Osteoblast (primary cell): ENCODE measurements around the gene SERTM2. TPM values are rescaled to one million over a fixed set of nuclear protein-coding genes. Genes with fewer than 3 reads are reported as not detected.

Experiments used
- DNase-seq: peaks from one replicate; pipeline ENCODE4 v3.0.0; 2011; ENCODE audit warnings: low spot score, mixed read lengths; ENCODE audit not compliant: insufficient read length; ENCODE audit errors: missing footprints
- H2AFZ ChIP-seq: 2 replicates; pipeline ENCODE4 v1.6.0; 2011; ENCODE audit warnings: mild to moderate bottlenecking, low read length
- H3K27ac ChIP-seq: 2 replicates; pipeline ENCODE4 v1.5.1; 2011; ENCODE audit warnings: mild to moderate bottlenecking, low read depth, low read length, moderate library complexity
- H3K27me3 ChIP-seq: 2 replicates; pipeline ENCODE4 v1.6.0; 2012; ENCODE audit warnings: mild to moderate bottlenecking, control low read depth, inconsistent platforms, low read length, moderate library complexity; ENCODE audit not compliant: insufficient read depth
- H3K36me3 ChIP-seq: 2 replicates; pipeline ENCODE4 v1.5.1; 2011; ENCODE audit warnings: mild to moderate bottlenecking, low read length, control low read depth, moderate library complexity; ENCODE audit not compliant: insufficient read depth
- H3K4me1 ChIP-seq: 2 replicates; pipeline ENCODE4 v1.5.1; 2011; ENCODE audit warnings: mild to moderate bottlenecking, low read length, control low read depth, moderate library complexity; ENCODE audit not compliant: insufficient read depth
- H3K4me2 ChIP-seq: 2 replicates; pipeline ENCODE4 v1.6.0; 2011; ENCODE audit warnings: mild to moderate bottlenecking, low read length; ENCODE audit not compliant: insufficient read depth
- H3K4me3 ChIP-seq: fragments of 200-600 bp; sonication (generic); 3 replicates; pipeline ENCODE4 v1.5.1; 2012; ENCODE audit warnings: mild to moderate bottlenecking, low read length, inconsistent platforms; ENCODE audit not compliant: insufficient read depth
- H3K79me2 ChIP-seq: 2 replicates; pipeline ENCODE4 v1.6.0; 2012; ENCODE audit warnings: mild to moderate bottlenecking, low read length, control low read depth, inconsistent platforms; ENCODE audit not compliant: insufficient read depth
- H3K9me3 ChIP-seq: 2 replicates; pipeline ENCODE4 v1.5.1; 2011; ENCODE audit warnings: low read depth, low read length, control low read depth
- H4K20me1 ChIP-seq: 2 replicates; pipeline ENCODE4 v1.6.0; 2012; ENCODE audit warnings: mild to moderate bottlenecking, low read length, control low read depth; ENCODE audit not compliant: insufficient read depth
- total RNA-seq: library from RNA; depleted of rRNA; stranded (reverse); fragments of >200 nt; gene quantifications from 2 replicates; pipeline ENCODE4 v1.2.3, GENCODE V29; 2012
- TF ChIP-seq, protein P1 (sequence below): IDR thresholded peaks from 2 replicates; pipeline ENCODE4 v1.5.1; 2011; ENCODE audit warnings: mild to moderate bottlenecking, low read depth, low read length, moderate library complexity; ENCODE audit errors: extremely low read depth

Gene SERTM2
- total RNA-seq, 1 donor: not detected

DNA sequence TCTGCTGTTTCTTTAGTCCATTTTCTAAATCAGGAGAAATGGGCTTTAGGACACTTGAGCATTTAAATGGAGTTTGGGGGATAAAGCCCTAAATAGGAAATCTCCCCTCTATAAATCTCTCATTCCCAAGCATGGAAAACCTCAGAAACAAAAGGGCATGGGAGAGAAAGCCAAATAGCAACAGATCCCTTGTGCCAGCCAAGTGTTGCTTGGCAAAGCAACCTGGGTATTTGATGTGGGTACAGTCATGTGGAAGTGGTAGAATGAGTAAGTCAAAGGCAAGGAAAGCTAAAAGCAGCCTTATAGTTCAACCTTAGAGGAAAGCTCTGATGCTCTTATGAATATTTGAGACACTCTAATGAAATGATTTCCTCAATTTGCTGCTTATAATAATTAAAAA is 29.5 kb upstream of the SERTM2 start:
- no peaks in the 10 kb centered on the region for H4K20me1 ChIP-seq
- H3K9me3 ChIP-seq: no peaks in the 10 kb centered on the region
- no peaks in the 10 kb centered on the region for H3K36me3 ChIP-seq
- peaks cover 4% of the 10 kb centered on the region for H3K27me3 ChIP-seq
- no peak overlapping the region for H3K27ac ChIP-seq
- H2AFZ ChIP-seq: no peak overlapping the region
- no peaks in the 10 kb centered on the region for H3K4me1 ChIP-seq
- TF ChIP-seq, protein P1, sequence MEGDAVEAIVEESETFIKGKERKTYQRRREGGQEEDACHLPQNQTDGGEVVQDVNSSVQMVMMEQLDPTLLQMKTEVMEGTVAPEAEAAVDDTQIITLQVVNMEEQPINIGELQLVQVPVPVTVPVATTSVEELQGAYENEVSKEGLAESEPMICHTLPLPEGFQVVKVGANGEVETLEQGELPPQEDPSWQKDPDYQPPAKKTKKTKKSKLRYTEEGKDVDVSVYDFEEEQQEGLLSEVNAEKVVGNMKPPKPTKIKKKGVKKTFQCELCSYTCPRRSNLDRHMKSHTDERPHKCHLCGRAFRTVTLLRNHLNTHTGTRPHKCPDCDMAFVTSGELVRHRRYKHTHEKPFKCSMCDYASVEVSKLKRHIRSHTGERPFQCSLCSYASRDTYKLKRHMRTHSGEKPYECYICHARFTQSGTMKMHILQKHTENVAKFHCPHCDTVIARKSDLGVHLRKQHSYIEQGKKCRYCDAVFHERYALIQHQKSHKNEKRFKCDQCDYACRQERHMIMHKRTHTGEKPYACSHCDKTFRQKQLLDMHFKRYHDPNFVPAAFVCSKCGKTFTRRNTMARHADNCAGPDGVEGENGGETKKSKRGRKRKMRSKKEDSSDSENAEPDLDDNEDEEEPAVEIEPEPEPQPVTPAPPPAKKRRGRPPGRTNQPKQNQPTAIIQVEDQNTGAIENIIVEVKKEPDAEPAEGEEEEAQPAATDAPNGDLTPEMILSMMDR: no peak
- H3K4me3 ChIP-seq: no peak overlapping the region
- H3K79me2 ChIP-seq: no peaks in the 10 kb centered on the region
- DNase-seq: no peak
- H3K4me2 ChIP-seq: no peak overlapping the region

DNA sequence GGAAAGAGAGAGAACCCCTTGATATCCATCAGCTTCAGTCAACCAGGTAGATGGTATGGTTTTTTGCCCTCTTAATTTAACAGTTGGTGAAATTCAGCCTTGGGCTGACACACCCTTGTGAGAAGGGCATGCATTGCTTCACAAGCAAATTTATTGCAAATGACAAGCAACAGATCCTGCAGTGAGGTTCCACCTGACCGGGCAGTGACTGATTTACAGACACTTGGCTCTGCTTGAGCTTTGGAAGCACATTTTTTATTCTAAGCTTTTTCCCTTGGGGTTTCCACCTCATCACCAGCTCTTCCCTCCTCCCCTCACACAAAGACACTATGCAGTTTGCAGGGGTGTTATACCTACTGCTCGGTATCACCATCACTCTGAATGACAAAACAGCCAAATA is 28.3 kb upstream of the SERTM2 start:
- Histone ChIP-seq H3K79me2 (no peaks in the 10 kb centered on the region), H3K27ac (no peak overlapping the region), H3K4me3 (no peak overlapping the region), H2AFZ (no peak overlapping the region), H3K36me3 (no peaks in the 10 kb centered on the region), H3K4me2 (no peak overlapping the region), H3K27me3 (peaks cover 4% of the 10 kb centered on the region), H3K9me3 (no peaks in the 10 kb centered on the region), H4K20me1 (no peaks in the 10 kb centered on the region), H3K4me1 (no peaks in the 10 kb centered on the region)
- TF ChIP-seq, protein P1: no peak
- DNase-seq: no peak

DNA sequence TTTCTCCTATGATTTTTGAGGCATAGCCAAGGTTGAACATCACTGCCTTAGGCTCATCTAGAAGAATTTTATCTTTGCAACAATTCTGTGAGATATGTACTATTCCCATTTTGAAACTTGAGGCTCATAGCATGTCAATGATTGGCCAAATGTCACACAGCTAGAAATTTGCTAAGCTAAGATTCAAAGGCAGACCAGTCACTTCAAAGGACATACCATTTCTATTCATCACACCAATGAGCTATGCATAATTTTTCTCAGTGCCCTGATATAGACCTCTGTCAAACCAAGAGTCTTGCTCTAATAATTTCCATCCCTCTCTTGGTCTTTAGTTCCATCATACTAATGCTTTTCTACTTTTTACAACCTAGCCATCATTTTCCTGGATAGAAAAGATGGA is 27.6 kb upstream of the SERTM2 start:
- Histone ChIP-seq H3K79me2 (no peaks in the 10 kb centered on the region), H3K4me2 (no peak overlapping the region), H4K20me1 (no peaks in the 10 kb centered on the region), H3K9me3 (no peaks in the 10 kb centered on the region), H2AFZ (no peak overlapping the region), H3K27me3 (peaks cover 4% of the 10 kb centered on the region), H3K27ac (no peak overlapping the region), H3K4me3 (no peak overlapping the region), H3K36me3 (no peaks in the 10 kb centered on the region), H3K4me1 (no peaks in the 10 kb centered on the region)
- TF ChIP-seq, protein P1: no peak
- DNase-seq: no peak

DNA sequence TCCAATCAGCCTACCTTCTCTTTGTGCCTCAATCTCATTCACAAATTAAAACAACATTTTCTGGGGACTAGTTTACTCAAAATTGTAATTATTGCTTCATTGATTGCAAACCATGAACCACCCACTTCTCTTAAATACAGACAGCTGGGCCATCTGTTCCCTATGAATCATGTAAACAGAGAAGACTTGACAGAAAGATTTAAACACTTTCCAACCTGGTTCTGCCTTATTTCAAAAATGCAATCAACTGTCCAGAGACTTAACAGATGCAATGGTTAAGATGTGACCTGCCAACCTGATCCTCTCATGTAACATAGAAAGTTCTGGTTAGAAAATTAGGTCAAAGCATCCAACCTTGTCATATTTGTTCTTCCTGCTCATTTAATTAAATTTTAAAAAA is 20.8 kb upstream of the SERTM2 start:
- Histone ChIP-seq H2AFZ (no peak overlapping the region), H3K36me3 (no peaks in the 10 kb centered on the region), H3K4me2 (no peak overlapping the region), H3K4me1 (no peaks in the 10 kb centered on the region), H3K9me3 (no peaks in the 10 kb centered on the region), H4K20me1 (no peaks in the 10 kb centered on the region), H3K27ac (no peak overlapping the region), H3K4me3 (no peak overlapping the region), H3K27me3 (peaks cover 12% of the 10 kb centered on the region), H3K79me2 (no peaks in the 10 kb centered on the region)
- DNase-seq: no peak
- TF ChIP-seq, protein P1: no peak
